B cell (primary cell): Measurements from ENCODE around the gene OR2J3.

Experiments used
- CTCF ChIP-seq: fragments of 200-600 bp; IDR thresholded peaks from one replicate; pipeline ENCODE4 v1.8.0; 2022; ENCODE audit warnings: antibody characterized with exemption, mild to moderate bottlenecking
- EZH2 ChIP-seq: IDR thresholded peaks from 2 replicates; pipeline ENCODE4 v1.6.1; 2012; ENCODE audit warnings: borderline replicate concordance, low read depth, mild to moderate bottlenecking, moderate library complexity, low read length; ENCODE audit not compliant: insufficient read depth, poor library complexity, severe bottlenecking

- no peak for TF ChIP-seq CTCF
- no peak for TF ChIP-seq EZH2
These were observed 4.3 kb downstream of the OR2J3 start for GRCh38 chr6:29112135-29112534.
